ENCODE data around the gene CHMP4A. TPM values are rescaled to one million over a fixed set of nuclear protein-coding genes. Genes with fewer than 3 reads are reported as not detected.

Gene CHMP4A
- total and polyA plus RNA-seq, 9 of the 15 experiments (the other 6 are each of a cell fraction or from before 2014, with no cell fraction given): 28.8 to 104 (median 52.7) TPM

DNA sequence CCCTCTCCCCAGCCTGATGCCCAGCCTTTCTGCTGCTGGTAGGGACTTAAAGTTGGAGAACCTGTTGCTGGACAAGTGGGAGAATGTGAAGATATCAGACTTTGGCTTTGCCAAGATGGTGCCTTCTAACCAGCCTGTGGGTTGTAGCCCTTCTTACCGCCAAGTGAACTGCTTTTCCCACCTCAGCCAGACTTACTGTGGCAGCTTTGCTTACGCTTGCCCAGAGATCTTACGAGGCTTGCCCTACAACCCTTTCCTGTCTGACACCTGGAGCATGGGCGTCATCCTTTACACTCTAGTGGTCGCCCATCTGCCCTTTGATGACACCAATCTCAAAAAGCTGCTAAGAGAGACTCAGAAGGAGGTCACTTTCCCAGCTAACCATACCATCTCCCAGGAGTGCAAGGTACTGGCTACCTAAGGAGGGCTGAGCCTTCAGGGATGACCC is 6.2 kb downstream of the CHMP4A start (continued):
- no peak for TF ChIP-seq RFX5 (IDR thresholded peaks at IDR 0.05; ENCODE audit: low read depth, low read length)
- TF ChIP-seq BRD4 (IDR thresholded peaks at IDR 0.05): no peak
- no peak for TF ChIP-seq HSF4 (CRISPR knock-in tag; IDR thresholded peaks at IDR 0.05; ENCODE audit: borderline replicate concordance)
- no peak for TF ChIP-seq PHB2 (IDR thresholded peaks at IDR 0.05; ENCODE audit: low read depth)

DNA sequence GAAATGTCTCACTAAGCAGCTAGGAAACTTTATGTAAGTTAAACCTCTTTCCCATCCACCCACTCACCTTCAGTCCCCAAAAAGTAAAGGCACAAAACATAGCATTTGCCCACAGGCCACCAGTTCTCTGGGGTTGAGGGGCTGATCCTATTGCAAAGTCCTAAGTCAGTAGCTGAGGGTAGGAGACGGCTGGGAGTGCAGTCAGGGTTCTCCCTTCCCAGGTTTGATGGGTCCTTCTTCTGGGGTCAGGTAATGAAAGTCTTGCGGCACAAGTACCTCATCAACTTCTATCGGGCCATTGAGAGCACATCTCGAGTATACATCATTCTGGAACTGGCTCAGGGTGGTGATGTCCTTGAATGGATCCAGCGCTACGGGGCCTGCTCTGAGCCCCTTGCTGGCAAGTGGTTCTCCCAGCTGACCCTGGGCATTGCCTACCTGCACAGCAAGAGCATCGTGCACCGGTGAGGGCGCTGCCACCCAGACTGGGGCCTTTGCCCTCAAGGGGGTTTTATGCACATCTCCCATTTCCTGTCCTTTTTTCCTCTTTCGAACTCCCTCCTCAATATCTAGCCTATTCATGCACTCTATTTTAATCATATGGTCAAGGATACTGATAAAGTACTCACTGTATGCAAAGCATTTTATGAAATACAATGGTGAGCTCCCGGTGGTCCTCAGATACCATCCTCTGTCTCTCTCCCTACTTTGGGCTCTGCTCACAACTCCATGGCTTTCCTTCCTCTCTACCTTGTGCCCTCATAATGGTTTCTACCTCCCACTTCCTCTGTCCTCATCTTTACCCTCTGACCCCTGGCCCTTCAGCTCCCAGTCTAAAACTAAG is 6.8 kb downstream of the CHMP4A start:
- TF ChIP-seq NELFE (IDR thresholded peaks at IDR 0.05; ENCODE audit: insufficient read depth, insufficient read length) (no peak), HDAC8 (tag; IDR thresholded peaks at IDR 0.05) (no peak), FOXJ3 (CRISPR knock-in tag; IDR thresholded peaks at IDR 0.05) (no peak), ZNF12 (CRISPR knock-in tag; IDR thresholded peaks at IDR 0.05) (no peak), POLR2AphosphoS5 (IDR thresholded peaks at IDR 0.05; ENCODE audit: control insufficient read depth, insufficient read depth, low read depth, low read length) (no peak)
- TF ChIP-seq, protein P1, sequence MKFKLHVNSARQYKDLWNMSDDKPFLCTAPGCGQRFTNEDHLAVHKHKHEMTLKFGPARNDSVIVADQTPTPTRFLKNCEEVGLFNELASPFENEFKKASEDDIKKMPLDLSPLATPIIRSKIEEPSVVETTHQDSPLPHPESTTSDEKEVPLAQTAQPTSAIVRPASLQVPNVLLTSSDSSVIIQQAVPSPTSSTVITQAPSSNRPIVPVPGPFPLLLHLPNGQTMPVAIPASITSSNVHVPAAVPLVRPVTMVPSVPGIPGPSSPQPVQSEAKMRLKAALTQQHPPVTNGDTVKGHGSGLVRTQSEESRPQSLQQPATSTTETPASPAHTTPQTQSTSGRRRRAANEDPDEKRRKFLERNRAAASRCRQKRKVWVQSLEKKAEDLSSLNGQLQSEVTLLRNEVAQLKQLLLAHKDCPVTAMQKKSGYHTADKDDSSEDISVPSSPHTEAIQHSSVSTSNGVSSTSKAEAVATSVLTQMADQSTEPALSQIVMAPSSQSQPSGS (CRISPR knock-in tag; IDR thresholded peaks at IDR 0.05): no peak
- intact Hi-C loops (cut with micrococcal nuclease) (no loop called here), in situ Hi-C loops (cut with MboI) (no loop called here)
- BruUV-seq (replicated peaks): no TSS peak
- 98% methylated on average over 10 of the region's 11 CpGs for WGBS (ENCODE audit: insufficient coverage, low coverage, missing lambda C conversion rate)
- H3K79me2 ChIP-seq (ENCODE audit: control insufficient read depth, insufficient read depth, low read length): 0 out of 3 replicates have a peak, but pooled peaks cover 3% of the 10 kb centered on the region
- H3K9me3 ChIP-seq (replicated peaks; ENCODE audit: control insufficient read depth, insufficient read depth, low read depth, low read length): no peaks in the 10 kb centered on the region
- no peaks in the 10 kb centered on the region; the same call in 1 of the 2 replicates for H4K20me1 ChIP-seq (replicated peaks; ENCODE audit: control insufficient read depth, insufficient read depth, low read length)
- H3K9me1 ChIP-seq (ENCODE audit: control insufficient read depth, insufficient read depth, low read length): no peaks in the 10 kb centered on the region
- H3K36me3 ChIP-seq (ENCODE audit: control insufficient read depth, insufficient read depth, low read length): peaks cover 62% of the 10 kb centered on the region; the same call in 2 of the 3 replicates
- DNase-seq (ENCODE audit: extremely low read depth in 1 of 4, low spot score in 3 of 4) (no peak), ATAC-seq (no peak), FAIRE-seq (no peak)
- ChIA-PET CTCF (ENCODE audit: low intra/inter-chr PET ratio) (no interaction called here), POLR2A (interaction anchor here (0.8 to 4.0 kb wide), 4 partner anchors 11 to 101 kb away, joined by 3 to 19 read pairs (median 4); partner anchors contain the start of genes CIDEB and TM9SF1)
- no peaks in the 10 kb centered on the region for H3K27me3 ChIP-seq (ENCODE audit: control insufficient read depth in 2 of 2, insufficient read depth in 2 of 2, low read length in 2 of 2)
- H3K9ac ChIP-seq (ENCODE audit: insufficient read depth in 1 of 2, low read depth in 2 of 2, low read length in 2 of 2): no peak overlapping the region
- H3K4me3 ChIP-seq: no peak overlapping the region
- peaks cover 8 to 13% of the 10 kb centered on the region in 2 experiments; a peak in 4 of 5 replicates for H3K4me1 ChIP-seq (replicated peaks in 1 of 2; ENCODE audit: control insufficient read depth in 2 of 2, insufficient read depth in 2 of 2, low read length in 2 of 2)
- no peak overlapping the region for H3K4me2 ChIP-seq (ENCODE audit: insufficient read depth, low read length)
- H3K27ac ChIP-seq (ENCODE audit: extremely low read depth, low read depth, low read length): no peak overlapping the region
- no peak overlapping the region for H2AFZ ChIP-seq (ENCODE audit: low read depth, low read length)

Data from K562 (cell line).